ENCODE measurements around the gene HMGXB3. TPM values are rescaled to one million over a fixed set of nuclear protein-coding genes. Genes with fewer than 3 reads are reported as not detected.

Gene HMGXB3
- total RNA-seq, 1 donor from 2014 or later: 23.1 TPM

DNA sequence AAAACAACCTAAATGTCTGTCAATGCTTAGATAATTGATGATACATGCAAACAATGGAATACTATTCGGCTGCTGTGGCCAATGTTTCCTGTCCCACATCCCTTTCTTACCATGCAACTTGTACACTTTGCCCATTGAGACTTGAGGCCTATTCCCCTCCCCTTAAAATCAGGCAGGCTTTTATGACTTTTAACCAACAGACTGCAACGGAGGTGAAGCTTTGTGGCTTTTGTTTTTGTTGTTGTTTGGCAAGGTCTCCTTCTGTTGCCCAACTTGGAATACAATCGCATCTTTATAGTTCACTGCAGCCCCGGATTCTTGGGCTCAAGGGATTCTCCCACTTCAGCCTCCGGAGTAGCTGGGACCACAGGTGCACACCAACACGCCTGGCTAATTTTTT lies 45.7 kb upstream of the HMGXB3 start:
- H3K27ac ChIP-seq: no peak overlapping the region
- H3K9ac ChIP-seq: no peak overlapping the region
- TF ChIP-seq, protein P1, sequence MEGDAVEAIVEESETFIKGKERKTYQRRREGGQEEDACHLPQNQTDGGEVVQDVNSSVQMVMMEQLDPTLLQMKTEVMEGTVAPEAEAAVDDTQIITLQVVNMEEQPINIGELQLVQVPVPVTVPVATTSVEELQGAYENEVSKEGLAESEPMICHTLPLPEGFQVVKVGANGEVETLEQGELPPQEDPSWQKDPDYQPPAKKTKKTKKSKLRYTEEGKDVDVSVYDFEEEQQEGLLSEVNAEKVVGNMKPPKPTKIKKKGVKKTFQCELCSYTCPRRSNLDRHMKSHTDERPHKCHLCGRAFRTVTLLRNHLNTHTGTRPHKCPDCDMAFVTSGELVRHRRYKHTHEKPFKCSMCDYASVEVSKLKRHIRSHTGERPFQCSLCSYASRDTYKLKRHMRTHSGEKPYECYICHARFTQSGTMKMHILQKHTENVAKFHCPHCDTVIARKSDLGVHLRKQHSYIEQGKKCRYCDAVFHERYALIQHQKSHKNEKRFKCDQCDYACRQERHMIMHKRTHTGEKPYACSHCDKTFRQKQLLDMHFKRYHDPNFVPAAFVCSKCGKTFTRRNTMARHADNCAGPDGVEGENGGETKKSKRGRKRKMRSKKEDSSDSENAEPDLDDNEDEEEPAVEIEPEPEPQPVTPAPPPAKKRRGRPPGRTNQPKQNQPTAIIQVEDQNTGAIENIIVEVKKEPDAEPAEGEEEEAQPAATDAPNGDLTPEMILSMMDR (IDR thresholded peaks at IDR 0.05): no peak
- TF ChIP-seq EZH2 (IDR thresholded peaks at IDR 0.05): no peak
- no peak for TF ChIP-seq EZH2phosphoT487 (IDR thresholded peaks at IDR 0.05)
- no peaks in the 10 kb centered on the region for H3K36me3 Mint-ChIP-seq
- H3K79me2 ChIP-seq (ENCODE audit: low read depth): no peaks in the 10 kb centered on the region
- H3K4me2 ChIP-seq: no peak overlapping the region
- H2AFZ ChIP-seq (replicated peaks): no peak overlapping the region
- H3F3A ChIP-seq (ENCODE audit: low read depth): peaks cover 7% of the 10 kb centered on the region
- H3K27ac Mint-ChIP-seq: no peak overlapping the region
- H3K27me3 Mint-ChIP-seq (ENCODE audit: insufficient read depth, low read depth): peaks cover 8% of the 10 kb centered on the region
- H3K4me3 ChIP-seq: no peak overlapping the region
- no peak overlapping the region for H3K4me3 Mint-ChIP-seq
- no peaks in the 10 kb centered on the region for H3K9me3 Mint-ChIP-seq
- no peaks in the 10 kb centered on the region for H3K9me3 ChIP-seq (ENCODE audit: low read depth)
- H3K27me3 ChIP-seq: no peaks in the 10 kb centered on the region
- peaks cover 4% of the 10 kb centered on the region for H3K4me1 ChIP-seq
- H4K20me1 ChIP-seq (ENCODE audit: low read depth): no peaks in the 10 kb centered on the region
- no peaks in the 10 kb centered on the region for H3K36me3 ChIP-seq
- DNase-seq (ENCODE audit: low spot score): no peak
- peaks cover 10% of the 10 kb centered on the region for H3K4me1 Mint-ChIP-seq

DNA sequence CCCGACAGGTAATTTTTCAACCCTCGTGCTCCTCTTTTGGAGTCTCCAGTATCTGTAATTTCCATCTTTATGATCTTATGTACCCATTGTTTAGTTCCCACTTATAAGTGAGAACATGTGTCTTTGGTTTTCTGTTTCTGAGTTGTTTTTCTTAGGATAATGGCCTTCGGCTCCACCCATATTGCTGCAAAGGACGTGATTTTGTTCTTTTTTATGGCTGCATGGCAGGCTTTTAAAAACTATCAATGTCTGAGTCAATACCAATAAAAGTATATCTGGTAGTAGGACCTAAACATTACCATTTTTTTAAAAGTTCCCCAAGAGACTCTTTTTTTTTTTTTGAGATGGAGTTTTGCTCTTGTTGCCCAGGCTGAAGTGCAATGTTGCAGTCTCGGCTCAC lies 43.9 kb upstream of the HMGXB3 start:
- Histone ChIP-seq H3K4me3 (no peak overlapping the region), H3K4me2 (no peak overlapping the region), H3K79me2 (ENCODE audit: low read depth) (no peaks in the 10 kb centered on the region), H3K27me3 (peaks cover 7% of the 10 kb centered on the region), H3K9me3 (ENCODE audit: low read depth) (no peaks in the 10 kb centered on the region), H3F3A (ENCODE audit: low read depth) (peaks cover 15% of the 10 kb centered on the region), H4K20me1 (ENCODE audit: low read depth) (no peaks in the 10 kb centered on the region), H3K9ac (no peak overlapping the region), H3K27ac (no peak overlapping the region), H2AFZ (replicated peaks) (no peak overlapping the region), H3K4me1 (peaks cover 7% of the 10 kb centered on the region), H3K36me3 (no peaks in the 10 kb centered on the region)
- H3K4me1 Mint-ChIP-seq: peaks cover 20% of the 10 kb centered on the region
- H3K4me3 Mint-ChIP-seq: no peak overlapping the region
- TF ChIP-seq, protein P1 (IDR thresholded peaks at IDR 0.05): no peak
- no peak for TF ChIP-seq EZH2phosphoT487 (IDR thresholded peaks at IDR 0.05)
- TF ChIP-seq EZH2 (IDR thresholded peaks at IDR 0.05): no peak
- peaks cover 15% of the 10 kb centered on the region for H3K27me3 Mint-ChIP-seq (ENCODE audit: insufficient read depth, low read depth)
- H3K27ac Mint-ChIP-seq: no peak overlapping the region
- DNase-seq (ENCODE audit: low spot score): no peak
- H3K36me3 Mint-ChIP-seq: no peaks in the 10 kb centered on the region
- no peaks in the 10 kb centered on the region for H3K9me3 Mint-ChIP-seq

DNA sequence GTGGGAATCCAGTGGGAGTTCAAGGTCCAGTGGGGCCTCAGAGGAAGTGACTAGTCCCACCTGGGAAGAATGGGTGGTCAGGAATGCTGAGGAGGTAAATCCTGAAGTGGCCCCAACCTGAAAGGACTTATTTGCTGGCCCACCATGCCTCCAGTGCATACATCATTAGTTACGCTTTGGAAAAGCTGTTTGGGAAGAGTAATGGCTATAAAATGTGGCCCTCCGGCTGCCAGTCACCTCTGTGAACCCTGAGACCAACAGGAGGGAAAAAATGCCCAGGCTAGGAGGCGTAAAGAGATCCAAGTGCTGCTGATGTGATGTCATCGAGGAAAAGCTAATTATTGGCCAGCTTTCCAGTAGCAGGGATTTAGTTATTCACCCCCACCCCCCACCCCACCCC lies 42.7 kb upstream of the HMGXB3 start:
- no peak overlapping the region for H3K27ac ChIP-seq
- TF ChIP-seq EZH2 (IDR thresholded peaks at IDR 0.05): no peak
- no peak for TF ChIP-seq EZH2phosphoT487 (IDR thresholded peaks at IDR 0.05)
- TF ChIP-seq, protein P1 (IDR thresholded peaks at IDR 0.05): no peak
- DNase-seq (ENCODE audit: low spot score): no peak

More for the DNA sequence above, 42.7 kb upstream of the HMGXB3 start:
- Mint-ChIP-seq H3K27ac (no peak overlapping the region), H3K9me3 (no peaks in the 10 kb centered on the region), H3K4me1 (peaks cover 20% of the 10 kb centered on the region), H3K4me3 (no peak overlapping the region), H3K27me3 (ENCODE audit: insufficient read depth, low read depth) (peaks cover 14% of the 10 kb centered on the region), H3K36me3 (peaks cover 2% of the 10 kb centered on the region)
- H3K36me3 ChIP-seq: no peaks in the 10 kb centered on the region
- peaks cover 18% of the 10 kb centered on the region for H3F3A ChIP-seq (ENCODE audit: low read depth)
- H2AFZ ChIP-seq (replicated peaks): no peak overlapping the region
- H3K79me2 ChIP-seq (ENCODE audit: low read depth): no peaks in the 10 kb centered on the region
- H3K27me3 ChIP-seq: peaks cover 9% of the 10 kb centered on the region
- H3K4me3 ChIP-seq: no peak overlapping the region
- H3K9me3 ChIP-seq (ENCODE audit: low read depth): no peaks in the 10 kb centered on the region
- H4K20me1 ChIP-seq (ENCODE audit: low read depth): no peaks in the 10 kb centered on the region
- H3K9ac ChIP-seq: no peak overlapping the region
- no peak overlapping the region for H3K4me2 ChIP-seq
- H3K4me1 ChIP-seq: peaks cover 7% of the 10 kb centered on the region

Measured in neural progenitor cell (in vitro differentiated cells).